A549 treated with RU486 at 1 μM for 4 hours (cell line): ENCODE data around the gene IQUB. TPM values are rescaled to one million over a fixed set of nuclear protein-coding genes. Genes with fewer than 3 reads are reported as not detected.

ENCODE experiments used
- total RNA-seq: library from RNA; stranded (reverse); fragments of 200-300 nt; extraction: Qiagen RNA extraction; gene quantifications from 5 replicates; pipeline ENCODE4 v1.2.3, GENCODE V29; 2022; ENCODE audit warnings: low read depth

The IQUB gene
- 0.03 to 0.10 TPM in 2 of 5 replicates, not detected in the others for total RNA-seq

DNA sequence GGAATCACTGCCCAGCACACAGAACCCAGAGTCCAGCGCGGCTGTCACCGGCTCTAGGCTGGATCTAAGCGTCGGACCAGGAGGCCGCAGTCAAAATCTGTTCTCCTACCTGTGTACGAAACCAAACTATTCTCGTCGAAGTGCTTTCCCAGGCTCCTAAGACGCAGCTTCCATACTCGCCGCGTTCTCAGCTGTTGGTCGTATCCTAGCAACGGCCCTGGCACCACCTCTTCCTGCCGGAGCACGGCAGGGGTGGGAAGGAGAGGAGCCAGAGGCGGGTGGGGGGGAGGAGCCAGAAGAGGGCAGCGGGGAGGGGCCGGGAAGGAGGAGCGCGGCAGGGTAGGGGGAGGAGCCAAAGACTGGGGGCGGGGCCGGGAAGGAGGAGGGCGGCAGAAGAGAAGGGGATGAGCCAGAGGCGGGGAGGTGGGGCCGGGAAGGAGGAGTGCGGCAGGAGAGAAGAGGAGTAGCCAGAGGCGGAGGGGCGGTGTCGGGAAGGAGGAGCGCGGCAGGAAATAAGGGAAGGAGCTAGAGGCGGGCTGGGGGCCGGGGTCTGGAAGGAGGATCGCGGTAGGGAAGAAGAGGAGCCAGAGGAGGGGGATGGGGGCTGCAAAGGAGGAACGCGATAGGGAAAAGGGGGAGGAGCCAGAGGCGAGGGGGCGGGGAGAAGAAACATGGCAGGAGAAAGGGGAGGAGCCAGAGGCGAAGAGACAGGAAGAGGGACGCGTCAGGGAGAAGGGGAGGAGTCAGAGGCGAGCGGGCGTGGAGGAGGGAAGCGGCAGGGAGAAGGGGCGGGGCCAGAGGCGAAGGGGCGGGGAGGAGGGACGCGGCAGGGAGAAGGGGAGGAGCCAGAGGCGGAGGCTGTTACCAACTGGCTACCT lies at the start of gene IQUB:
TSS of gene IQUB (minus strand) at position 213 of the 878 bp plus-strand sequence. CDS start 22,255 bp downstream, outside the sequence.

DNA sequence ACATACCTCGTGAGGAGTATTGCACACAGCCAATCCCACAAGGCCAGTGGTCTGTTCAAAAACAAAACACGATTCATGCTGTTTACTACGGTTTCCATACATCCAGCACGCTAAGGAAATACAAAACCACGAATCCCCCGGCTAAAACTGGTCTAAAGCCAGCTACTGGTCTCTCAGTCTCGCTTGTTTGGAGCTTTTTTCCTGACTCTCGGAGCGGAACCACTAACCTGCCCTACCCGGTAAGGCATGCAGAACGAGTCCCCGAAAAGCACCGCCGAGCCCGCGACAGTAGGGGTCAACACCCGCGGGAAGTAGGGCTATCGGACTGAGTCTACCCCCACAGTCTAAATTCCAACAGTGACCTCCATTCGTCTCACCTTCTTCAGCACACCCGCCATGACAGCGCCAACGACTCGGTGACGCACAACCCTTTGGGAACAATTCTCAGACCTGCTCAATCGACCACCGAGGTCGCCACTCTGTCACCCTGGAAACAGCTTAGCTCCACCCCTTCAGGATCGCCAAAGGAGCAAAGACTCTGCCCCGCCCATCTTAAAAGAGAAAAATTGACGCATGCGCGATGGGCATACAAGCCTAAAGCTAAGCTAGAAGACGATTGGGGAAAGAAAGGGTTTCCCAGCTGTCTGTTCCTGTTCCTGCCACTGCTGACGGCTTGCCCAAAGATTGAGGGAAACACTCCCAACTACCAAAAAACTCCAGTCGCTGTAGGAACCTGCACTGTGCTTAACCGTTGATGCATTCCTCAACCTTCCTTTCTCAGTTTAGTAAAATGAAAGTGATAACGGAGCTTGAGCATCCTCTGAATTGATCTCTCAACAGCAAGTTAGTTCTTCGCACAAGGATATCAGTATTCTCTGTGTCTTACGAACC lies 23.2 kb upstream of the IQUB start, which contains the start of gene NDUFA5:
TSS of gene NDUFA5 (minus strand) at position 421 of the 891 bp plus-strand sequence. CDS start at position 398, 23 bp downstream.

Other genes with a start within 250 kb of the IQUB start
- gene NDUFA5, start 23.2 kb upstream of the IQUB start, total RNA-seq, result 32.4 to 57.7 TPM (median 36.1 TPM) in 5 replicates
- not detected in 5 replicates for gene ASB15, start 67.2 kb upstream of the IQUB start, total RNA-seq
- not detected in 5 replicates for gene LMOD2, start 121.3 kb upstream of the IQUB start, total RNA-seq
- gene WASL, start 214.4 kb upstream of the IQUB start, total RNA-seq, result 11.2 to 24.8 TPM (median 23.5 TPM) in 5 replicates